ENCODE data around the gene PPP2R1A.

GRCh38 chr19:52229524-52229923, 39.7 kb downstream of the PPP2R1A start:
- TF ChIP-seq CTCF (IDR thresholded peaks at IDR 0.05) (no peak), USF2 (IDR thresholded peaks at IDR 0.05) (no peak), RAD21 (conservative IDR thresholded peaks at IDR 0.05 in 1 of 2, IDR thresholded peaks at IDR 0.05 in 1 of 2) (no peak), ZFP36 (IDR thresholded peaks at IDR 0.05; ENCODE audit: borderline replicate concordance, partially characterized antibody) (no peak), POLR2AphosphoS2 (conservative IDR thresholded peaks at IDR 0.05; ENCODE audit: low read length) (no peak), HDAC2 (IDR thresholded peaks at IDR 0.05) (no peak)

Measured in A549 (cell line).